Trophoblast cell (in vitro differentiated cells and primary cell): Measurements from ENCODE around the gene MMP28.

Source experiments
- DNase-seq, 2 donors: peaks; one replicate each; pipeline ENCODE4 v3.0.0-alpha.2; 2016
- H2AFZ ChIP-seq: 2 replicates; pipeline ENCODE4 v1.6.1; 2013; ENCODE audit warnings: low read length, moderate library complexity, mild to moderate bottlenecking; ENCODE audit not compliant: insufficient read depth, poor library complexity
- H2AK5ac ChIP-seq: 2 replicates; pipeline ENCODE4 v1.6.1; 2013; ENCODE audit warnings: mild to moderate bottlenecking, low read length
- H2BK120ac ChIP-seq: 2 replicates; pipeline ENCODE4 v1.6.1; 2013; ENCODE audit warnings: low read length, mild to moderate bottlenecking, moderate library complexity; ENCODE audit not compliant: insufficient read depth, poor library complexity
- H2BK12ac ChIP-seq: 2 replicates; pipeline ENCODE4 v1.6.1; 2013; ENCODE audit warnings: mild to moderate bottlenecking, low read length, moderate library complexity
- H2BK5ac ChIP-seq: 2 replicates; pipeline ENCODE4 v1.6.1; 2013; ENCODE audit warnings: low read length, low read depth, moderate library complexity, mild to moderate bottlenecking; ENCODE audit not compliant: poor library complexity
- H3K14ac ChIP-seq: 2 replicates; pipeline ENCODE4 v1.6.1; 2013; ENCODE audit warnings: mild to moderate bottlenecking, low read length
- H3K18ac ChIP-seq: 2 replicates; pipeline ENCODE4 v1.6.1; 2013; ENCODE audit warnings: mild to moderate bottlenecking, low read length
- H3K23ac ChIP-seq: 2 replicates; pipeline ENCODE4 v1.6.1; 2013; ENCODE audit warnings: low read length
- H3K27ac ChIP-seq: 2 replicates; pipeline ENCODE4 v1.5.1; 2013; ENCODE audit warnings: low read depth, mild to moderate bottlenecking, inconsistent platforms, low read length, moderate library complexity
- H3K27me3 ChIP-seq: 2 replicates; pipeline ENCODE4 v1.6.1; 2013; ENCODE audit warnings: inconsistent platforms, mild to moderate bottlenecking, low read length, moderate library complexity; ENCODE audit not compliant: insufficient read depth
- H3K36me3 ChIP-seq, 2 experiments: 1 replicate in 1 of 2; 2 replicates in 1 of 2; pipeline ENCODE4 v1.6.1; 2013; ENCODE audit warnings: low read length in 2 of 2, mild to moderate bottlenecking in 2 of 2, moderate library complexity in 1 of 2; ENCODE audit not compliant: insufficient read depth in 2 of 2, control insufficient read depth in 1 of 2
- H3K4ac ChIP-seq: 2 replicates; pipeline ENCODE4 v1.6.1; 2013; ENCODE audit warnings: low read depth, mild to moderate bottlenecking, low read length, moderate library complexity
- H3K4me1 ChIP-seq, 2 experiments: 1 replicate in 1 of 2; 2 replicates in 1 of 2; pipeline ENCODE4 v1.6.1; 2013; ENCODE audit warnings: low read length in 2 of 2, mild to moderate bottlenecking in 2 of 2, moderate library complexity in 1 of 2; ENCODE audit not compliant: insufficient read depth in 2 of 2, control insufficient read depth in 1 of 2
- H3K4me2 ChIP-seq: 2 replicates; pipeline ENCODE4 v1.6.1; 2013; ENCODE audit warnings: inconsistent platforms, mild to moderate bottlenecking, low read length, moderate library complexity
- H3K4me3 ChIP-seq: 2 replicates; pipeline ENCODE4 v1.5.1; 2013; ENCODE audit warnings: mild to moderate bottlenecking, low read depth, low read length, inconsistent platforms
- H3K79me1 ChIP-seq: one replicate; pipeline ENCODE4 v1.6.1; 2013; ENCODE audit warnings: low read length
- H3K79me2 ChIP-seq: 2 replicates; pipeline ENCODE4 v1.6.1; 2013; ENCODE audit warnings: low read length, mild to moderate bottlenecking; ENCODE audit not compliant: control insufficient read depth, insufficient read depth, poor library complexity
- H3K9ac ChIP-seq: 2 replicates; pipeline ENCODE4 v1.6.1; 2013; ENCODE audit warnings: mild to moderate bottlenecking, low read length
- H3K9me3 ChIP-seq: 2 replicates; pipeline ENCODE4 v1.6.1; 2013; ENCODE audit warnings: low read depth, mild to moderate bottlenecking, control low read depth, inconsistent platforms, low read length; ENCODE audit not compliant: insufficient read depth
- H4K12ac ChIP-seq: 2 replicates; pipeline ENCODE4 v1.6.1; 2013; ENCODE audit warnings: low read depth, mild to moderate bottlenecking, low read length, moderate library complexity
- H4K8ac ChIP-seq: 2 replicates; pipeline ENCODE4 v1.6.1; 2013; ENCODE audit warnings: low read depth, mild to moderate bottlenecking, low read length, moderate library complexity
- H4K91ac ChIP-seq: one replicate; pipeline ENCODE4 v1.6.1; 2013; ENCODE audit warnings: low read depth, mild to moderate bottlenecking, low read length, moderate library complexity
- WGBS: extraction: QIAGEN DNeasy Blood & Tissue Kit; methylation state at CpG from one replicate; pipeline ENCODE4 v1.1.7; 2013; ENCODE audit warnings: missing lambda C conversion rate; ENCODE audit not compliant: insufficient read length, insufficient coverage; ENCODE audit errors: extremely low coverage; 5-methylcytosine and 5-hydroxymethylcytosine counted together

The MMP28 gene

DNA sequence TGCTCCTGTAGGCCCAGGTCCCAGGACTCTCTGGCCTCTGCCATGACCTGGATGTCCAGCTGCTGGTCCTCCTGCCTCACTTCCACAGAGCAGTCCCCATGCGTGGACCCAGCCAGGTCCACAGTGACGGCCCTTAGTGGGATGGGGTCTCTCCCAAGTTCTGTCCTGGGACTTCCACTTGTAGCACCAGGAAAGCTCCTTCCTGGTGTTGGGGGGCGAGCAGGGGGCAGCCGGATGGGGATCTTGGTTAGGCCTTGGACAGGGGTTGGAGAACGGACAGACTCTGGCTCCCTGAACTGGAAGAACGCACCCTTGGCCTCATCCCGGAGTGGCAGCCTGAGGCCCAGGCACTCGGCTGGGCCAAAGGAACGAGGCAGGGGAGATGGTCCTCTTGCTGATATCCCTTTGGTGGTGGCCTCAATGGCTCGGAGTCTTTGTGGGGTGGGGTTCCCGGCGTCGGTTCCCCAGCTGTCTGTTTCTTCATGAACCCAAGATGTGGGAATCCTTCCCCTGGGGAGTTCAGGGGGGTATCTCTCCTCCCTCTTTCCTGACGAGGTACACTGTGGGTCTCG lies 49.6 kb downstream of the MMP28 start:
- Histone ChIP-seq H3K9me3 (peaks cover 6% of the 10 kb centered on the region), H2AFZ (no peak overlapping the region), H3K4me3 (no peak overlapping the region)

DNA sequence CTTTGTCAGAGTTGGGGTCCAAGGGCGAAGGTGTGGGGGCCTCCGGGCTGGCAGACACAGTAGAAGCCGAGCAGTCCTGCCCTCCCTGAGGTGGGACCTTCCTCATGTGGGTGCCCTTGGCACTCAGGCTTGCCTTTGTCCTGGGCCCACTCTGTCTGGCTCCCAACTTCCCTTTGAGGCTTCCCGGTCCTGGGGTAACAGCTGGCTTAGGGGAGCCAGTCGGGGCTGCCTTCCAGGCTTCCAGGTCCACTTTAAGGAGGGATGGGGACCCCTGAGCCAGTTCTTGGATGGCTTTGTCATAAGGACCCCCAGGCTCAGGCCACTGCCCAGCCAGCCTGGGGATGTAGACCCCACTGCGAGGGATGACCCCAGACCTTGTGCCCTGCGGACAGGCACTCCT lies 50.2 kb downstream of the MMP28 start:
- no peak overlapping the region for H4K8ac ChIP-seq
- peaks cover 10% of the 10 kb centered on the region for H3K9me3 ChIP-seq
- no peak overlapping the region for H3K4me2 ChIP-seq
- no peak overlapping the region for H2BK5ac ChIP-seq
- no peaks in the 10 kb centered on the region for H3K79me1 ChIP-seq
- no peak overlapping the region for H4K91ac ChIP-seq
- H3K79me2 ChIP-seq = no peaks in the 10 kb centered on the region
- no peak overlapping the region for H3K27ac ChIP-seq
- no peak overlapping the region for H3K14ac ChIP-seq
- no peak overlapping the region for H3K9ac ChIP-seq
- H2BK12ac ChIP-seq = no peak overlapping the region
- H3K23ac ChIP-seq = no peak overlapping the region
- H3K36me3 ChIP-seq = no peaks in the 10 kb centered on the region
- peaks cover 4% of the 10 kb centered on the region for H3K27me3 ChIP-seq
- no CpG with 5 or more reads among the region's 7 CpGs for WGBS
- H3K18ac ChIP-seq = no peak overlapping the region
- H3K4me3 ChIP-seq = no peak overlapping the region
- H3K4ac ChIP-seq = no peak overlapping the region
- H2BK120ac ChIP-seq = no peak overlapping the region
- peaks cover 5 to 8% of the 10 kb centered on the region in 2 experiments for H3K4me1 ChIP-seq
- no peak overlapping the region for H2AFZ ChIP-seq
- H2AK5ac ChIP-seq = no peak overlapping the region
- DNase-seq = no peak
- H4K12ac ChIP-seq = no peak overlapping the region

More for the DNA sequence above, 49.6 kb downstream of the MMP28 start:
- no peak overlapping the region for H4K91ac ChIP-seq
- H3K23ac ChIP-seq = no peak overlapping the region
- no peak overlapping the region for H2BK12ac ChIP-seq
- no peak overlapping the region for H3K4ac ChIP-seq
- no peaks in the 10 kb centered on the region for H3K36me3 ChIP-seq
- WGBS = no CpG with 5 or more reads among the region's 15 CpGs
- H3K79me1 ChIP-seq = no peaks in the 10 kb centered on the region
- no peak overlapping the region for H4K8ac ChIP-seq
- H2BK120ac ChIP-seq = no peak overlapping the region
- no peak overlapping the region for H3K14ac ChIP-seq
- DNase-seq = no peak
- H2BK5ac ChIP-seq = no peak overlapping the region
- no peaks in the 10 kb centered on the region for H3K79me2 ChIP-seq
- H3K27ac ChIP-seq = no peak overlapping the region
- H3K4me2 ChIP-seq = no peak overlapping the region
- peaks cover 5 to 8% of the 10 kb centered on the region in 2 experiments for H3K4me1 ChIP-seq
- no peak overlapping the region for H3K9ac ChIP-seq
- H3K18ac ChIP-seq = no peak overlapping the region
- peaks cover 3% of the 10 kb centered on the region for H3K27me3 ChIP-seq
- no peak overlapping the region for H4K12ac ChIP-seq
- H2AK5ac ChIP-seq = no peak overlapping the region

- Histone ChIP-seq H2BK5ac (no peak overlapping the region), H2BK12ac (no peak overlapping the region), H3K4me1 (peaks cover under 1 to 4% of the 10 kb centered on the region in 2 experiments), H3K4me2 (no peak overlapping the region), H3K23ac (no peak overlapping the region), H3K4ac (no peak overlapping the region), H3K9ac (no peak overlapping the region), H4K91ac (no peak overlapping the region), H3K79me1 (no peaks in the 10 kb centered on the region), H3K4me3 (no peak overlapping the region), H3K18ac (no peak overlapping the region), H2BK120ac (no peak overlapping the region), H3K79me2 (no peaks in the 10 kb centered on the region), H3K14ac (no peak overlapping the region), H3K27ac (no peak overlapping the region), H4K12ac (no peak overlapping the region), H3K9me3 (peaks cover 14% of the 10 kb centered on the region), H4K8ac (no peak overlapping the region), H3K27me3 (peaks cover 4% of the 10 kb centered on the region), H3K36me3 (no peaks in the 10 kb centered on the region), H2AK5ac (no peak overlapping the region), H2AFZ (no peak overlapping the region)
- DNase-seq = no peak
- WGBS = no CpG with 5 or more reads among the region's 8 CpGs
Observed at GRCh38 chr17:35744830-35745229, 50.6 kb downstream of the MMP28 start.

DNA sequence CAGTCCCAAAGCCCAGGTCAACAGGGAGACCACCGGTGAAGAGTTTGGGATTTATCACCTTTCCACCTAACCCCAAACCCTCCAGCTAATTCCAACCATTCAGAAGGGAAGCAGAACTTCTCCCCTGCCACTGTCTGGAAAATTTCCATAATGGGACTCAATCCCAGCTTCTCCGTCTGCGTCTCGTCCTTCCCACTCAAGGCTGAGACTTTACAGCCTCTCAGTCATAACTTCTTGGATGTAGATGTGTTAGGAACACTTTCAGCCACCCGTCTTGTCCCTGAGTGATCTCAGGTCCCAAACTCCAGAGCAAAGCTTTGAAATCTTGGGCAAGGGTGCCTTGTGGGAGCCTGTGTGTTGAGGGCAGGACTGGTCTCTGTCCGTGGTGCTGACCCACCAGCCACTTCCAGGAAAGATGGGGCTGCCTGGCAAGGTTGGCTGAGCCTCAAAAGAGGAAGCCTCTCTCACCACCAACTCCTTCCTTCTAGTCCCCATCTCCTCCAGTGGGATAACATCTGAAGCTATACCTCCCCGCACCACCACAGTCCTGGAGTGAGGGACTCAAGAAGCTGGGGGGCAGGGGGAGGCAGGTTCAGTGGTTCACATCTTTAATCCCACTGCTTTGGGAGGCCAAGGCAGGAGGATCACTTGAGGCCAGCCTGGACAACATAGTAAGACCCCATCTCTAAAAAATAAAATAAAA lies 51.7 kb downstream of the MMP28 start:
- peak; percentile 9 to 42 for DNase-seq
- Histone ChIP-seq H3K4me3 (no peak overlapping the region), H3K14ac (no peak overlapping the region), H3K18ac (no peak overlapping the region), H2BK5ac (no peak overlapping the region), H3K27me3 (peaks cover 4% of the 10 kb centered on the region), H2BK120ac (no peak overlapping the region), H3K4ac (no peak overlapping the region), H2BK12ac (no peak overlapping the region), H4K8ac (no peak overlapping the region), H3K23ac (no peak overlapping the region), H3K79me2 (no peaks in the 10 kb centered on the region), H3K4me2 (no peak overlapping the region), H2AFZ (no peak overlapping the region), H3K4me1 (peaks cover 0 to 3% of the 10 kb centered on the region in 2 experiments), H4K91ac (no peak overlapping the region), H3K9me3 (peaks cover 14% of the 10 kb centered on the region), H4K12ac (no peak overlapping the region), H2AK5ac (no peak overlapping the region), H3K9ac (no peak overlapping the region), H3K79me1 (no peaks in the 10 kb centered on the region), H3K36me3 (no peaks in the 10 kb centered on the region), H3K27ac (no peak overlapping the region)
- WGBS = no CpG with 5 or more reads among the region's 7 CpGs
